Amniotic stem cell (primary cell): Measurements from ENCODE around the gene HSP90AA1.

ENCODE experiments used
- DNase-seq: peaks from one replicate; lab custom pipeline; 2025; lab: John Stamatoyannopoulos, UW

Gene HSP90AA1

DNA sequence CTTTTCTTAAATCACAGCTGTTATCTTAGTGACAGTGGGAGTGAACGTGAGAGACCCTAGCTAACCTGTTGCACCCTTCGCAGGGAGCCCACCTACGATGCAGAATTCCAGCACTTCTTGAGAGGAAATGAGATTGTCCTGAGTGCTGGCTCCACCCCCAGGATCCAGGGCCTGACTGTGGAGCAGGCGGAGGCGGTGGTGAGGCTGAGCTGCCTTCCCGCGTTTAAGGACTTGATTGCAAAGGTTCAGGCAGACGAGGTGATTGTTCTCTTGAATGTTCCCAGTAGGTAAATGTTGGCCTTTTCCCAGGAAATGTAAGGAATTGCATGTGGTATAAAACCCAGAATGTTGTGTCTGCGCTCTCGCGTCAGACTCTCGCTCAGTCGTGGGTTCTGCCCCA, 46.7 kb downstream of the HSP90AA1 start:
- no peak for DNase-seq

DNA sequence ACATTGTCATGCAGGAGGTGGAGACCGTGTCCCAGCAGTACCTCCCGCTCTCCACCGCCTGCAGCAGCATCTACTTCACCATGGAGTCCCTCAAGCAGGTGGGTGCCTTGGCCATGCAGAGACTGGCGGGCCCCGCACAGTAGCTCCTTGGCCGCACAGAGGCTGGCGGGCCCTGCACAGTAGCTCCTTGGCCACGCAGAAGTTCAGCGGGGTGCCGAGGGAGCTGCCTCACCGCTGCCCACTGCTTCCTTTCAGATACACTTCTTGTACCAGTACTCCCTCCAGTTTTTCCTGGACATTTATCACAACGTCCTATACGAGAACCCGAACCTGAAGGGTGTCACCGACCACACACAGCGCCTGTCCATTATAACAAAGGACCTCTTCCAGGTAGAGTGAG, 47.7 kb downstream of the HSP90AA1 start:
- no peak for DNase-seq

- DNase-seq = no peak
These were observed 49.2 kb downstream of the HSP90AA1 start for GRCh38 chr14:102037686-102038085.

- DNase-seq = no peak
These were observed 50.9 kb downstream of the HSP90AA1 start for GRCh38 chr14:102035914-102036313.

DNA sequence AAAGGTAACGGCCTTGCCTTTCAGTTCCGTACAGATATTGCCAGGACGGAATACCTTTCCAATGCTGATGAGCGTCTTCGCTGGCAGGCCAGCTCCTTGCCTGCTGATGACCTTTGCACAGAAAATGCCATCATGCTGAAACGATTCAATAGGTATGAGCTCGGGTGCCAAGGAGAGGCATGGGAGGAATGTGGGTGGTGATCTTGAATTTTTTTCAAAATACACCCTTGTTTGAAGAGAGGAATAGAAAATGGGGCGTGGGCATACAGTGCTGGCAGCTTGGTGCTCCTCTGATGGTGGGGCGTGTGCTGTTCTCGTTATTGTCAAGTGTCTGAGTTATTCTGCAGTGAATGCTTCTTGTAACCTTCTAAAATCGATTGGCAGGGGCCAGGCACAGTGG, 52.5 kb downstream of the HSP90AA1 start:
- no peak for DNase-seq

DNA sequence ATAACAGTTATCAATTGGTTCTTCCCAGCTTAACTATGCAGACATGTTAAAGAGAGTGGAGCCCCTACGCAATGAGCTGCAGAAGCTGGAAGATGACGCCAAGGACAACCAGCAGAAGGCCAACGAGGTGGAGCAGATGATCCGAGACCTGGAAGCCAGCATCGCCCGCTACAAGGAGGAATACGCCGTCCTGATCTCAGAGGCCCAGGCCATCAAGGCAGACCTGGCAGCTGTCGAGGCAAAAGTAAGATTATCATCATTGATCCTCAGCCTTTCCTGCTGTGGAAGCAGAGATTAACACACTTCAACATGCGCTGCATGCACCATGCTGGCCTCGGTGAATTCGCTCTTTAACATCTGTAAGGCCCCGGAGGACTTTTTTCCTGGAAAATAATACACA, 53.6 kb downstream of the HSP90AA1 start:
- no peak for DNase-seq
